H9 (cell line): ENCODE results near the gene RANBP17. TPM values are rescaled to one million over a fixed set of nuclear protein-coding genes. Genes with fewer than 3 reads are reported as not detected.

Source experiments
- DNase-seq: peaks from one replicate; pipeline ENCODE4 v3.0.0-alpha.2; 2017
- H2AFZ ChIP-seq: one replicate; pipeline ENCODE4 v1.6.1; 2013; ENCODE audit warnings: mild to moderate bottlenecking, low read length, control low read depth, moderate library complexity
- H2AK5ac ChIP-seq: 2 replicates; pipeline ENCODE4 v1.6.1; 2013; ENCODE audit warnings: low read length, control low read depth, mixed read lengths; ENCODE audit not compliant: insufficient read length
- H2BK120ac ChIP-seq: one replicate; pipeline ENCODE4 v1.6.1; 2013; ENCODE audit warnings: low read depth, mild to moderate bottlenecking, low read length, control low read depth, inconsistent platforms; ENCODE audit not compliant: poor library complexity, severe bottlenecking
- H2BK12ac ChIP-seq: 2 replicates; pipeline ENCODE4 v1.6.1; 2013; ENCODE audit warnings: low read length, control low read depth, mixed read lengths, low read depth; ENCODE audit not compliant: insufficient read length
- H2BK15ac ChIP-seq: 2 replicates; pipeline ENCODE4 v1.6.1; 2013; ENCODE audit warnings: low read depth, low read length, control low read depth
- H2BK20ac ChIP-seq: one replicate; pipeline ENCODE4 v1.6.1; 2013; ENCODE audit warnings: low read depth, mild to moderate bottlenecking, low read length, control low read depth, inconsistent platforms; ENCODE audit not compliant: poor library complexity, severe bottlenecking
- H2BK5ac ChIP-seq: 2 replicates; pipeline ENCODE4 v1.6.1; 2013; ENCODE audit warnings: low read length, control low read depth, mixed read lengths; ENCODE audit not compliant: insufficient read length
- H3K14ac ChIP-seq: 2 replicates; pipeline ENCODE4 v1.6.1; 2013; ENCODE audit warnings: low read length, control low read depth; ENCODE audit not compliant: insufficient read depth
- H3K18ac ChIP-seq: 2 replicates; pipeline ENCODE4 v1.6.1; 2013; ENCODE audit warnings: low read depth, mild to moderate bottlenecking, mixed read lengths, low read length, control low read depth; ENCODE audit not compliant: insufficient read length
- H3K23ac ChIP-seq: 2 replicates; pipeline ENCODE4 v1.6.1; 2013; ENCODE audit warnings: low read length, control low read depth, mixed read lengths, low read depth; ENCODE audit not compliant: insufficient read length
- H3K23me2 ChIP-seq: 2 replicates; pipeline ENCODE4 v1.6.1; 2013; ENCODE audit warnings: low read depth, mild to moderate bottlenecking, mixed read lengths, low read length, control low read depth; ENCODE audit not compliant: insufficient read length, poor library complexity, severe bottlenecking
- H3K27ac ChIP-seq: 2 replicates; pipeline ENCODE4 v1.5.1; 2013; ENCODE audit warnings: low read length, control low read depth, mixed read lengths, low read depth; ENCODE audit not compliant: insufficient read length
- H3K27me3 ChIP-seq: 2 replicates; pipeline ENCODE4 v1.6.1; 2013; ENCODE audit warnings: low read length, control low read depth, inconsistent platforms; ENCODE audit not compliant: insufficient read depth
- H3K4ac ChIP-seq: 2 replicates; pipeline ENCODE4 v1.6.1; 2013; ENCODE audit warnings: low read depth, mild to moderate bottlenecking, control low read depth, inconsistent platforms, low read length, moderate library complexity
- H3K4me1 ChIP-seq: 2 replicates; pipeline ENCODE4 v1.6.1; 2013; ENCODE audit warnings: low read length, control low read depth, inconsistent platforms; ENCODE audit not compliant: insufficient read depth
- H3K4me2 ChIP-seq: 2 replicates; pipeline ENCODE4 v1.6.1; 2013; ENCODE audit warnings: low read length, control low read depth, mixed read lengths; ENCODE audit not compliant: insufficient read length, insufficient read depth
- H3K56ac ChIP-seq: 2 replicates; pipeline ENCODE4 v1.6.1; 2013; ENCODE audit warnings: low read depth, mild to moderate bottlenecking, mixed read lengths, low read length, control low read depth; ENCODE audit not compliant: insufficient read length
- H3K79me1 ChIP-seq: 2 replicates; pipeline ENCODE4 v1.6.1; 2013; ENCODE audit warnings: low read depth, mild to moderate bottlenecking, moderate library complexity, low read length, control low read depth, inconsistent platforms; ENCODE audit not compliant: insufficient read depth, poor library complexity, severe bottlenecking
- H3K79me2 ChIP-seq: 2 replicates; pipeline ENCODE4 v1.6.1; 2013; ENCODE audit warnings: low read length, control low read depth, inconsistent platforms; ENCODE audit not compliant: insufficient read depth
- H3K9ac ChIP-seq: 2 replicates; pipeline ENCODE4 v1.6.1; 2013; ENCODE audit warnings: low read length, control low read depth, mixed read lengths; ENCODE audit not compliant: insufficient read length; ENCODE audit errors: extremely low read depth
- H3K9me3 ChIP-seq: one replicate; pipeline ENCODE4 v1.6.1; 2013; ENCODE audit warnings: low read depth, low read length, inconsistent platforms; ENCODE audit not compliant: control insufficient read depth
- H3T11ph ChIP-seq: one replicate; pipeline ENCODE4 v1.6.1; 2013; ENCODE audit warnings: mild to moderate bottlenecking, low read length, control low read depth, inconsistent platforms
- H4K20me1 ChIP-seq: one replicate; pipeline ENCODE4 v1.6.1; 2013; ENCODE audit not compliant: control insufficient read depth, insufficient read length, insufficient read depth
- H4K5ac ChIP-seq: 2 replicates; pipeline ENCODE4 v1.6.1; 2013; ENCODE audit warnings: low read depth, mild to moderate bottlenecking, mixed read lengths, low read length, control low read depth; ENCODE audit not compliant: insufficient read length
- H4K8ac ChIP-seq: replicated peaks from 2 replicates; pipeline ENCODE4 v1.6.1; 2013; ENCODE audit warnings: low read length, control low read depth, mixed read lengths, low read depth; ENCODE audit not compliant: insufficient read length
- H4K91ac ChIP-seq: 2 replicates; pipeline ENCODE4 v1.6.1; 2013; ENCODE audit warnings: low read depth, mild to moderate bottlenecking, moderate library complexity, mixed read lengths, low read length, control low read depth; ENCODE audit not compliant: insufficient read length
- H3K27ac Mint-ChIP-seq, 3 experiments: 2 replicates in 2 of 3; 3 replicates in 1 of 3; pipeline ENCODE4 v1.8.0; 2020 to 2021; ENCODE audit warnings: mixed read lengths in 3 of 3, mild to moderate bottlenecking in 1 of 3, moderate library complexity in 1 of 3
- H3K27me3 Mint-ChIP-seq: 2 replicates; pipeline ENCODE4 v1.8.0; 2021; ENCODE audit warnings: low read depth, mild to moderate bottlenecking, moderate library complexity, mixed read lengths
- H3K36me3 Mint-ChIP-seq, 3 experiments: 2 replicates in 2 of 3; 3 replicates in 1 of 3; pipeline ENCODE4 v1.8.0; 2020 to 2021; ENCODE audit warnings: low read depth in 3 of 3, mixed read lengths in 3 of 3; ENCODE audit not compliant: insufficient read depth in 1 of 3
- H3K4me1 Mint-ChIP-seq, 2 experiments: 2 replicates each; pipeline ENCODE4 v1.8.0; 2020; ENCODE audit warnings: mixed read lengths in 2 of 2
- H3K4me3 Mint-ChIP-seq, 2 experiments: 2 replicates in 1 of 2; 3 replicates in 1 of 2; pipeline ENCODE4 v1.8.0; 2020 to 2021; ENCODE audit warnings: mild to moderate bottlenecking in 2 of 2, mixed read lengths in 2 of 2, moderate library complexity in 1 of 2
- H3K9me3 Mint-ChIP-seq, 2 experiments: 2 replicates in 1 of 2; 3 replicates in 1 of 2; pipeline ENCODE4 v1.8.0; 2020; ENCODE audit warnings: mild to moderate bottlenecking in 2 of 2, mixed read lengths in 2 of 2, moderate library complexity in 1 of 2
- WGBS: extraction: QIAGEN DNeasy Blood & Tissue Kit; methylation state at CpG from one replicate; pipeline ENCODE4 v1.1.7; 2013; ENCODE audit warnings: missing lambda C conversion rate, low lambda C conversion rate, mixed read lengths; ENCODE audit not compliant: insufficient read length; ENCODE audit errors: extremely low coverage; 5-methylcytosine and 5-hydroxymethylcytosine counted together
- total RNA-seq: library from RNA; stranded (reverse); gene quantifications from 2 replicates; pipeline ENCODE4 v1.2.1, GENCODE V29; 2021
- TF ChIP-seq, protein P1 (sequence below): fragments of 200-600 bp; sonication (generic); conservative IDR thresholded peaks from 3 replicates; pipeline ENCODE4 v1.8.0; 2021; ENCODE audit warnings: antibody characterized with exemption, mild to moderate bottlenecking

The RANBP17 gene
- total RNA-seq, 1 experiment from 2014 or later: 16.5 TPM

DNA sequence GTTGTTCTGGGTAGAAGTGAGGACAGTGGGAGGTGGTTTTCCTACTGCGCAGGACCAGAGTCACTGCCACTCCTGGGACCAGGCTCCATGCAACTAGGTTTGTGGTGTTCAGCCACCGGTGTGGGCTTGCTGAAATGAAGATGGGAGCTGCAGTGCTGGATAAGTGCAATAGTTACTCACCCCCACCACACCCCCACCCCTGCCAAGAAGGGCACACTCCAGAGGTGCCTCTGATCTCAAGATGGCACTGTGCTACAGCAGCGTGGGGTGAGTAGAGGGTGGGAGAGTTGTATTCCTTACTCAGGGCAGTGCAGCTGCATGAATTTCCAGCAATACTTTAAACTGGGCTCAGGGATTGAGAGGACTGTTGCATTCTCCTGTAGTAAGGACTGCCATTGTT, 259.8 kb downstream of the RANBP17 start:
- H3K9ac ChIP-seq: no peak overlapping the region
- H3K79me2 ChIP-seq: no peaks in the 10 kb centered on the region
- Mint-ChIP-seq H3K27ac (no peak overlapping the region), H3K27me3 (no peaks in the 10 kb centered on the region), H3K36me3 (no peaks in the 10 kb centered on the region), H3K4me1 (no peaks in the 10 kb centered on the region), H3K9me3 (no peaks in the 10 kb centered on the region), H3K4me3 (no peak overlapping the region)
- H3K23ac ChIP-seq: no peak overlapping the region
- H3K23me2 ChIP-seq: no peaks in the 10 kb centered on the region
- H4K5ac ChIP-seq: no peak overlapping the region
- no peaks in the 10 kb centered on the region for H3K9me3 ChIP-seq
- TF ChIP-seq, protein P1, sequence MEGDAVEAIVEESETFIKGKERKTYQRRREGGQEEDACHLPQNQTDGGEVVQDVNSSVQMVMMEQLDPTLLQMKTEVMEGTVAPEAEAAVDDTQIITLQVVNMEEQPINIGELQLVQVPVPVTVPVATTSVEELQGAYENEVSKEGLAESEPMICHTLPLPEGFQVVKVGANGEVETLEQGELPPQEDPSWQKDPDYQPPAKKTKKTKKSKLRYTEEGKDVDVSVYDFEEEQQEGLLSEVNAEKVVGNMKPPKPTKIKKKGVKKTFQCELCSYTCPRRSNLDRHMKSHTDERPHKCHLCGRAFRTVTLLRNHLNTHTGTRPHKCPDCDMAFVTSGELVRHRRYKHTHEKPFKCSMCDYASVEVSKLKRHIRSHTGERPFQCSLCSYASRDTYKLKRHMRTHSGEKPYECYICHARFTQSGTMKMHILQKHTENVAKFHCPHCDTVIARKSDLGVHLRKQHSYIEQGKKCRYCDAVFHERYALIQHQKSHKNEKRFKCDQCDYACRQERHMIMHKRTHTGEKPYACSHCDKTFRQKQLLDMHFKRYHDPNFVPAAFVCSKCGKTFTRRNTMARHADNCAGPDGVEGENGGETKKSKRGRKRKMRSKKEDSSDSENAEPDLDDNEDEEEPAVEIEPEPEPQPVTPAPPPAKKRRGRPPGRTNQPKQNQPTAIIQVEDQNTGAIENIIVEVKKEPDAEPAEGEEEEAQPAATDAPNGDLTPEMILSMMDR: no peak
- H2BK12ac ChIP-seq: no peak overlapping the region
- H4K8ac ChIP-seq: no peak overlapping the region
- no peaks in the 10 kb centered on the region for H3K79me1 ChIP-seq
- H3T11ph ChIP-seq: no peak overlapping the region
- no peak overlapping the region for H2AK5ac ChIP-seq
- H2BK5ac ChIP-seq: no peak overlapping the region
- no peaks in the 10 kb centered on the region for H4K20me1 ChIP-seq
- H4K91ac ChIP-seq: no peak overlapping the region
- H3K14ac ChIP-seq: peak overlapping the region; percentile 50; the same call in 1 of the 2 replicates
- no peak overlapping the region for H2BK20ac ChIP-seq
- no peak overlapping the region for H3K18ac ChIP-seq
- no peak overlapping the region for H3K27ac ChIP-seq
- H3K56ac ChIP-seq: no peak overlapping the region
- no CpG with 5 or more reads among the region's 3 CpGs for WGBS
- H2AFZ ChIP-seq: no peak overlapping the region
- no peaks in the 10 kb centered on the region for H3K4me1 ChIP-seq
- H3K4ac ChIP-seq: no peak overlapping the region
- H3K27me3 ChIP-seq: no peaks in the 10 kb centered on the region
- no peak overlapping the region for H3K4me2 ChIP-seq
- H2BK15ac ChIP-seq: no peak overlapping the region
- no peak for DNase-seq
- no peak overlapping the region for H2BK120ac ChIP-seq
